MM.1S (cell line): ENCODE data around the gene NEDD4L.

ENCODE experiments used
- CTCF ChIP-seq: fragments of 300-600 bp; sonication (generic); IDR thresholded peaks from 2 replicates; pipeline ENCODE4 v1.5.1; 2016; ENCODE audit warnings: antibody characterized with exemption, low read length, mixed read lengths
- EZH2 ChIP-seq: fragments of 300-600 bp; sonication (generic); optimal IDR thresholded peaks from 2 replicates; pipeline ENCODE3; 2017; ENCODE audit warnings: low read depth, mild to moderate bottlenecking, antibody characterized with exemption, low read length, mixed read lengths

- TF ChIP-seq CTCF (no peak), EZH2 (no peak)
Observed at GRCh38 chr18:58056852-58057251, 12.8 kb downstream of the NEDD4L start.
